Motor neuron (in vitro differentiated cells): ENCODE measurements around the gene PLSCR5. TPM values are rescaled to one million over a fixed set of nuclear protein-coding genes. Genes with fewer than 3 reads are reported as not detected.

Source experiments
- ATAC-seq, 8 experiments: fragments of 200-7000 bp; cut with Tn5 transposase; replicated peaks in 6 of 8; 2 replicates each; pipeline ENCODE4 v1.8.0; 2021; ENCODE audit warnings: mild to moderate bottlenecking in 8 of 8, moderate library complexity in 8 of 8
- H3K27ac ChIP-seq, 2 donors: fragments of 250-450 bp; sonication (Bioruptor Pico); 2 replicates each; pipeline ENCODE4 v1.9.0; 2021; ENCODE audit warnings: antibody characterized with exemption in 2 of 2, mild to moderate bottlenecking in 2 of 2, moderate library complexity in 1 of 2
- H3K4me1 ChIP-seq, 2 donors: fragments of 250-450 bp; sonication (Bioruptor Pico); replicated peaks in 1 of 2; 2 replicates each; pipeline ENCODE4 v1.6.1; 2021; ENCODE audit warnings: antibody characterized with exemption in 2 of 2, mild to moderate bottlenecking in 2 of 2, moderate library complexity in 1 of 2
- H3K4me3 ChIP-seq, 5 donors: fragments of 250-450 bp; sonication (Bioruptor Pico); 2 replicates each; pipeline ENCODE4 v1.9.0; 2021; ENCODE audit warnings: antibody characterized with exemption in 5 of 5, mild to moderate bottlenecking in 5 of 5, moderate library complexity in 4 of 5
- WGBS, 10 experiments: fragments of 450-650 bp; shearing (Covaris generic); methylation state at CpG; one replicate each; pipeline ENCODE4 v1.0.0; 2022; 5-methylcytosine and 5-hydroxymethylcytosine counted together
- in situ Hi-C, 9 experiments: fragments of 400-800 bp; cut with MboI; loops; one replicate each; pipeline ENCODE4 v1.15.0; 2021; ENCODE audit warnings: low sequenced_read_pairs in 9 of 9, low pct_unique_long_range_greater_than_20kb in 2 of 9; ENCODE audit not compliant: unreplicated experiment in 9 of 9
- total RNA-seq, 8 experiments: library from RNA; unstranded; fragments of 300-600 nt; gene quantifications; 2 replicates each; pipeline versions ENCODE4 v1.2.3 to v1.2.4, GENCODE V29; 2022

The PLSCR5 gene
- total RNA-seq, 8 experiments from 2014 or later = 0.16 to 0.78 (median 0.34) TPM; not detected in 4

- H3K4me3 ChIP-seq = no peak overlapping the region
- ATAC-seq = peak in 3 of 8 experiments; percentile 37 to 74 (median 71)
- no peaks in the 10 kb centered on the region for H3K4me1 ChIP-seq
- in situ Hi-C loops = loop anchor here in 5 of 9 experiments (10.0 to 25.0 kb wide), 3 partner anchors 240 to 365 kb away; no protein-coding TSS in a partner anchor
- H3K27ac ChIP-seq = no peak overlapping the region
Measured at GRCh38 chr3:146577662-146578061, 27.5 kb downstream of the PLSCR5 start.

GRCh38 chr3:146575636-146576035 lies 29.5 kb downstream of the PLSCR5 start:
- in situ Hi-C loops = loop anchor here in 5 of 9 experiments (10.0 to 25.0 kb wide), 3 partner anchors 238 to 363 kb away; no protein-coding TSS in a partner anchor
- WGBS, 10 experiments = 31 to 100% (median 91%) methylated on average over 1 to 2 of the region's 2 CpGs
- H3K4me3 ChIP-seq = no peak overlapping the region
- H3K27ac ChIP-seq = no peak overlapping the region
- no peak for ATAC-seq
- no peaks in the 10 kb centered on the region for H3K4me1 ChIP-seq

GRCh38 chr3:146574173-146574572 lies 31.0 kb downstream of the PLSCR5 start:
- 55 to 100% (median 86%) methylated on average over 1 of the region's 1 CpG for WGBS, 10 experiments
- H3K27ac ChIP-seq = no peak overlapping the region
- no peak for ATAC-seq
- no peaks in the 10 kb centered on the region for H3K4me1 ChIP-seq
- no peak overlapping the region for H3K4me3 ChIP-seq
- in situ Hi-C loops = loop anchor here in 1 of 9 experiments (10.0 to 25.0 kb wide), 2 partner anchors 239 to 362 kb away; no protein-coding TSS in a partner anchor

- H3K27ac ChIP-seq = no peak overlapping the region
- peak in 3 of 8 experiments; percentile 90 to 95 (median 92) for ATAC-seq
- H3K4me3 ChIP-seq = no peak overlapping the region
- in situ Hi-C loops = loop anchor here in 1 of 9 experiments (25.0 kb wide), 1 partner anchor 357 kb away; no protein-coding TSS in a partner anchor
- no peaks in the 10 kb centered on the region for H3K4me1 ChIP-seq
- 0 to 67% (median 36%) methylated on average over 1 to 3 of the region's 3 CpGs for WGBS, 10 experiments
Measured at GRCh38 chr3:146569314-146569713, 35.8 kb downstream of the PLSCR5 start.

- Histone ChIP-seq H3K4me3 (no peak overlapping the region), H3K4me1 (no peaks in the 10 kb centered on the region), H3K27ac (no peak overlapping the region)
- no peak for ATAC-seq
- in situ Hi-C loops = loop anchor here in 1 of 9 experiments (25.0 kb wide), 1 partner anchor 354 kb away; no protein-coding TSS in a partner anchor
Measured at GRCh38 chr3:146566138-146566537, 39.0 kb downstream of the PLSCR5 start.

- H3K27ac ChIP-seq = no peak overlapping the region
- H3K4me3 ChIP-seq = no peak overlapping the region
- in situ Hi-C loops = loop anchor here in 1 of 9 experiments (25.0 kb wide), 1 partner anchor 350 kb away; no protein-coding TSS in a partner anchor
- no peak for ATAC-seq
- H3K4me1 ChIP-seq = no peaks in the 10 kb centered on the region
- WGBS, 10 experiments = 57 to 80% (median 71%) methylated on average over 1 of the region's 1 CpG; no CpG with 5 or more reads in 7 of the 10 experiments
Measured at GRCh38 chr3:146561879-146562278, 43.3 kb downstream of the PLSCR5 start.

- Histone ChIP-seq H3K4me3 (no peak overlapping the region), H3K4me1 (no peaks in the 10 kb centered on the region), H3K27ac (no peak overlapping the region)
- no peak for ATAC-seq
- in situ Hi-C loops = loop anchor here in 1 of 9 experiments (25.0 kb wide), 1 partner anchor 349 kb away; no protein-coding TSS in a partner anchor
- 29 to 100% (median 83%) methylated on average over 1 of the region's 1 CpG; no CpG with 5 or more reads in 4 of the 10 experiments for WGBS, 10 experiments
Measured at GRCh38 chr3:146561463-146561862, 43.7 kb downstream of the PLSCR5 start.

GRCh38 chr3:146560678-146561077 lies 44.5 kb downstream of the PLSCR5 start:
- in situ Hi-C loops = loop anchor here in 1 of 9 experiments (25.0 kb wide), 1 partner anchor 348 kb away; no protein-coding TSS in a partner anchor
- no peak overlapping the region for H3K4me3 ChIP-seq
- WGBS, 10 experiments = 52 to 100% (median 100%) methylated on average over 1 to 2 of the region's 2 CpGs; no CpG with 5 or more reads in 3 of the 10 experiments
- ATAC-seq = no peak
- no peak overlapping the region for H3K27ac ChIP-seq
- H3K4me1 ChIP-seq = no peaks in the 10 kb centered on the region

GRCh38 chr3:146559388-146559787 lies 45.8 kb downstream of the PLSCR5 start:
- 60 to 100% (median 90%) methylated on average over 1 to 3 of the region's 3 CpGs; no CpG with 5 or more reads in 4 of the 10 experiments for WGBS, 10 experiments
- in situ Hi-C loops = loop anchor here in 1 of 9 experiments (25.0 kb wide), 1 partner anchor 347 kb away; no protein-coding TSS in a partner anchor
- Histone ChIP-seq H3K27ac (no peak overlapping the region), H3K4me3 (no peak overlapping the region), H3K4me1 (no peaks in the 10 kb centered on the region)
- ATAC-seq = no peak

- in situ Hi-C loops = loop anchor here in 1 of 9 experiments (25.0 kb wide), 1 partner anchor 346 kb away; no protein-coding TSS in a partner anchor
- Histone ChIP-seq H3K4me3 (no peak overlapping the region), H3K27ac (no peak overlapping the region), H3K4me1 (no peaks in the 10 kb centered on the region)
- WGBS, 10 experiments = 38 to 100% (median 70%) methylated on average over 1 to 2 of the region's 2 CpGs; no CpG with 5 or more reads in 1 of the 10 experiments
- ATAC-seq = no peak
Measured at GRCh38 chr3:146558781-146559180, 46.4 kb downstream of the PLSCR5 start.

- no peak for ATAC-seq
- in situ Hi-C loops = loop anchor here in 1 of 9 experiments (25.0 kb wide), 1 partner anchor 345 kb away; no protein-coding TSS in a partner anchor
- no peak overlapping the region for H3K27ac ChIP-seq
- 27 to 93% (median 86%) methylated on average over 1 to 4 of the region's 4 CpGs for WGBS, 10 experiments
- H3K4me1 ChIP-seq = no peaks in the 10 kb centered on the region
- H3K4me3 ChIP-seq = no peak overlapping the region
Measured at GRCh38 chr3:146557745-146558144, 47.4 kb downstream of the PLSCR5 start.

- no peak for ATAC-seq
- in situ Hi-C loops = loop anchor here in 1 of 9 experiments (25.0 kb wide), 1 partner anchor 343 kb away; no protein-coding TSS in a partner anchor
- H3K27ac ChIP-seq = no peak overlapping the region
- H3K4me1 ChIP-seq = no peaks in the 10 kb centered on the region
- WGBS, 10 experiments = 77 to 100% (median 100%) methylated on average over 1 to 3 of the region's 3 CpGs; no CpG with 5 or more reads in 3 of the 10 experiments
- H3K4me3 ChIP-seq = no peak overlapping the region
Measured at GRCh38 chr3:146555311-146555710, 49.8 kb downstream of the PLSCR5 start.

- no peak overlapping the region for H3K27ac ChIP-seq
- in situ Hi-C loops = loop anchor here in 1 of 9 experiments (25.0 kb wide), 1 partner anchor 342 kb away; no protein-coding TSS in a partner anchor
- ATAC-seq = peak in 3 of 8 experiments; percentile 27 to 54 (median 52)
- WGBS, 10 experiments = 86 to 100% (median 95%) methylated on average over 1 to 6 of the region's 7 CpGs; no CpG with 5 or more reads in 1 of the 10 experiments
- H3K4me3 ChIP-seq = no peak overlapping the region
- no peaks in the 10 kb centered on the region for H3K4me1 ChIP-seq
Measured at GRCh38 chr3:146554151-146554760, 50.9 kb downstream of the PLSCR5 start.
